SK-N-MC (cell line): Measurements from ENCODE around the gene NUDT3.
A peak's percentile ranks its signal among the peaks of the same experiment; 100 is the strongest.

Source experiments
- DNase-seq: peaks from one replicate; pipeline ENCODE4 v3.0.0-alpha.2; 2011; ENCODE audit warnings: low read depth, low spot score
- H3K27ac ChIP-seq: fragments of 200-600 bp; sonication (generic); 2 replicates; pipeline ENCODE4 v1.5.1; 2016; ENCODE audit warnings: mixed run types
- H3K36me3 ChIP-seq: fragments of 200-600 bp; sonication (generic); 2 replicates; pipeline ENCODE4 v1.6.1; 2017; ENCODE audit warnings: antibody characterized with exemption, low read length, mixed read lengths; ENCODE audit not compliant: insufficient read depth
- H3K4me3 ChIP-seq: fragments of 200-600 bp; sonication (generic); 2 replicates; pipeline ENCODE4 v1.5.1; 2016
- H3K9ac ChIP-seq: fragments of 200-600 bp; sonication (generic); 2 replicates; pipeline ENCODE4 v1.8.0; 2017; ENCODE audit warnings: mixed run types, mixed read lengths; ENCODE audit not compliant: insufficient read length
- H3K9me3 ChIP-seq: fragments of 200-600 bp; sonication (generic); 2 replicates; pipeline ENCODE4 v1.6.1; 2017; ENCODE audit warnings: low read depth, mild to moderate bottlenecking, antibody characterized with exemption, low read length, moderate library complexity, mixed read lengths
- EZH2 ChIP-seq: fragments of 200-600 bp; sonication (generic); IDR thresholded peaks from one replicate; pipeline ENCODE4 v1.6.1; 2017; ENCODE audit warnings: antibody characterized with exemption
- FOXP2 ChIP-seq: optimal IDR thresholded peaks from 2 replicates; pipeline ENCODE3; 2011; ENCODE audit warnings: mild to moderate bottlenecking, moderate library complexity; ENCODE audit not compliant: insufficient read depth; ENCODE audit errors: extremely low read length, control extremely low read depth
- POLR2AphosphoS5 ChIP-seq: IDR thresholded peaks from 2 replicates; pipeline ENCODE4 v1.6.1; 2012; ENCODE audit warnings: mild to moderate bottlenecking, low read depth, low read length, borderline replicate concordance

NUDT3 gene

DNA sequence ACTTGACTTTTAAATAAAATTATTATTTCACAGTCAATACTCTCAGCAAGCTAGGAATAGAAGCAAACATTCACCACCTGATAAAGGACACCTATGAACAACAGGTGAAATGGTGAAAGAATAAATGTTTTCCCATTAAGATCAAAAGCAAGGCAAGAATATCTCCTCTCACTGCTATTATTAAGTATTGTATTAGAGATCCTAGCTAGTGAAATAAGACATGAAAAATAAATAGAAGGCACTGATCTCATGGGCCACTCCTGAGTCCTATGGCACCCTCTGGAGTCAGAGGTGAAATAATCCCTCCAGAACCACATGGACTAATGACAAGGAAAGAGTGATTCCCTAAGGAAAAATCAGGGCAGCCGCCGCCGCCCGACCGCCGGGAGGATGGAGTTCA is 4.0 kb upstream of the NUDT3 start:
- H3K4me3 ChIP-seq, result no peak overlapping the region
- TF ChIP-seq POLR2AphosphoS5 (no peak), EZH2 (no peak), FOXP2 (no peak)
- DNase-seq, result no peak
- H3K9me3 ChIP-seq, result no peaks in the 10 kb centered on the region; the same call in 1 of the 2 replicates
- no peak overlapping the region for H3K27ac ChIP-seq
- H3K36me3 ChIP-seq, result no peaks in the 10 kb centered on the region
- H3K9ac ChIP-seq, result no peak overlapping the region

DNA sequence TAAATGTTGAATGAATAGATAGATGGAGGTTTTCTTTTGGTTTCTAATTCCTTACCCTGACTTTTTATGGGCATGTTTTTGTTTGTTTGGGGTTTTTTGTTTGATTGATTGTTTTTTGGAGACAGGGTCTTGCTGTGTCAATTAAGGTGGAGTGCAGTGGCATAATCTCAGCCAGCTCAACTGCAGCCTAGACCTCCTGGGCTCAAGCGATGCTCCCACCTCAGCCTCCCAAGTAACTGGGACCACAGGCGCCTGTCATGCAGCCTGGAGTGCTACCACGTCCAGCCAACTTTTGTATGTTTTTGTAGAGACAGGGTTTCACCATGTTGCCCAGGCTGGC is 1.5 kb upstream of the NUDT3 start:
- Histone ChIP-seq H3K9ac (no peak overlapping the region), H3K36me3 (no peaks in the 10 kb centered on the region), H3K27ac (no peak overlapping the region), H3K4me3 (no peak overlapping the region), H3K9me3 (no peaks in the 10 kb centered on the region; the same call in 1 of the 2 replicates)
- TF ChIP-seq EZH2, result no peak
- no peak for TF ChIP-seq POLR2AphosphoS5
- TF ChIP-seq FOXP2, result no peak
- DNase-seq, result no peak

DNA sequence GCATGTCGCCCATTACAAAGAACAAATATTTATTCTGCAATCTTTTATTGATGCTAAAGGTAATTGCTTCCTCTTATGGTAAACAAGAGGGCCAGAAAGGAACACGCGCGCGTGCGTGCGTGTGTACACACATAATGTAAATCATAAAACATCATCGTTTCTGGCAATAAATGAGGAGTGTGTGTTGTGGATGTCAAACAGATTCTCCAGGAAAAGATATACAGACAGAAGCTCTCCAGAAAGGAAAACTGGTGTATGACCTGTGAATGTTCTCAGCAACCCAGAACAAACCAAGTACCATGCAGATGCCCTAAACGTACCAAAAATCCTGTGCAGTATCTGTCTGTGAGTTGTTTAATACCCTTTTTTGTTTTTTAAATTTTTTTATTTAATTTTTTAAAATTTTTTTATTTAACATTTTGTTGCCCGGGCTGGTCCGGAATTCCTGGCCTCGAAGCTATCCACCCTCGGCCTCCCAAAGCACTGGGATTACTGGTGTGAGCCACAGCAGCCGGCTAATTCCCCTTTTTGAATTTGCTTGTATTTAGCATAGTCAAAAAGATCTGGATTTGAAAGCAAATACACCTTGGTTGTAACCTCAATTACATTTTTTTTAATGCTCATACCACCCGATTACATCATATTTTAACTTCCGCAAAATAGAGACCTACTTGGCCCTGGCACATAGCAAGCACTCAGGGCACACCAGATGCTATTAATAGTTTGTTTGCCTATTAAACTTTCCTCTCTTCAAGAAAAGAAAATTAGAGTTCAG is 909 bp upstream of the NUDT3 start:
- Histone ChIP-seq H3K36me3 (no peaks in the 10 kb centered on the region), H3K27ac (0 out of 2 replicates have a peak overlapping the region, but pooled peaks have one; percentile 36), H3K9me3 (no peaks in the 10 kb centered on the region; the same call in 1 of the 2 replicates), H3K4me3 (peak overlapping the region; percentile 86), H3K9ac (peak overlapping the region; percentile 77)
- no peak for TF ChIP-seq EZH2
- TF ChIP-seq POLR2AphosphoS5, result no peak
- no peak for TF ChIP-seq FOXP2
- DNase-seq, result no peak

DNA sequence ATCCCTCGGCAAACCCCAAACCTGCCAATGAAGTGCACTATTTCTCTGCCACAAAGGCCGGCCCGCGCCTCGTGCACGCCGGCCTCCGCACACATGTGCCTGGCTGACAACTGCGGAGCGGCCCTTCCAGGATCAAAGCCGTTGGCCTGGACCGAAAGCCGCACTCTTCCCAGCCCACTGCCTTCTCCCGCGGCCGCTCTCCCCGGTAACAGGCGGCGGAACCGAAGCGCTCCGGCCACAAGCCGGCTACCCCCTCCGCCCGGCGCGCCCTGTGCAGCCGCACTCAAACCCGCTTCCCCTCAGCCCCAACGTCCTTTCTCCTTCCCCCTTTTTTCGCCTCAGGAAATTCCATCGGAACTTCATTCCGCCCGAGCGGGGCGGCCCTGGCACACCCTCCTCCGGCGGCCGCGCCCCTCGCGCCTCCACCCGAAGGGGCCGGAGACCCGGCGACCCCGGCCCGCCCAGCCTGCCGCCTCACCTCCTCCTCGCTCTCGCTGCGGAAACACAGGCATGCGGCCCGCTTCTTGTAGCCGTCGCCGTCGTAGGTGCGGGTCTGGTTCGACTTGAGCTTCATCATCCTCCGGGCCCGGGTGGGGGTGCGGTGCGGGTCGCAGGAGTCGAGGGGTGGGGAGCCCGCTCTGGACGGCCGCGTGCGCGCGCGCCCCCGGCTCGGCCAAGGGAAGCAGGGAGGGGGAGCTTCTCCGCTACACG is 528 bp downstream of the NUDT3 start:
- H3K4me3 ChIP-seq, result peak overlapping the region; percentile 86
- H3K9me3 ChIP-seq, result no peaks in the 10 kb centered on the region; the same call in 1 of the 2 replicates
- TF ChIP-seq POLR2AphosphoS5 (peak; percentile 67), EZH2 (no peak)
- H3K36me3 ChIP-seq, result 0 out of 2 replicates have a peak, but pooled peaks cover 3% of the 10 kb centered on the region
- H3K9ac ChIP-seq, result peak overlapping the region; percentile 97
- no peak for DNase-seq
- H3K27ac ChIP-seq, result peak overlapping the region; percentile 93

DNA sequence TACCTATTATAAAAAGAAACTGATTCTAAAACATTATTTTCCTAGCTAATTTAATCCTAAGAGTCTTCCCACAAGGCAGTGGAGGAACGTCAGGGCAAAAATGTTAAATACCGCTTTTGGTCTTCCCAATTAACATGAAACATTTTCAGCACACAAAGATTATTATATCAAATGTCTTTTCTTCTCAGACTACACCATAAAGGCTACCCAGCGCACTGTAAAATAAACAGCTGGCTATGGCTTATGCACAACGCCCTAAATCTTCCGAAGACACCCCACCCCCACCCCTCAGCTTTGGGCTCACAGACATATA is 1.0 kb downstream of the NUDT3 start:
- H3K4me3 ChIP-seq, result peak overlapping the region; percentile 86
- peak overlapping the region; percentile 93 for H3K27ac ChIP-seq
- H3K9me3 ChIP-seq, result no peaks in the 10 kb centered on the region; the same call in 1 of the 2 replicates
- H3K36me3 ChIP-seq, result 0 out of 2 replicates have a peak, but pooled peaks cover 3% of the 10 kb centered on the region
- no peak for TF ChIP-seq FOXP2
- TF ChIP-seq POLR2AphosphoS5, result no peak
- peak overlapping the region; percentile 97 for H3K9ac ChIP-seq
- no peak for DNase-seq

DNA sequence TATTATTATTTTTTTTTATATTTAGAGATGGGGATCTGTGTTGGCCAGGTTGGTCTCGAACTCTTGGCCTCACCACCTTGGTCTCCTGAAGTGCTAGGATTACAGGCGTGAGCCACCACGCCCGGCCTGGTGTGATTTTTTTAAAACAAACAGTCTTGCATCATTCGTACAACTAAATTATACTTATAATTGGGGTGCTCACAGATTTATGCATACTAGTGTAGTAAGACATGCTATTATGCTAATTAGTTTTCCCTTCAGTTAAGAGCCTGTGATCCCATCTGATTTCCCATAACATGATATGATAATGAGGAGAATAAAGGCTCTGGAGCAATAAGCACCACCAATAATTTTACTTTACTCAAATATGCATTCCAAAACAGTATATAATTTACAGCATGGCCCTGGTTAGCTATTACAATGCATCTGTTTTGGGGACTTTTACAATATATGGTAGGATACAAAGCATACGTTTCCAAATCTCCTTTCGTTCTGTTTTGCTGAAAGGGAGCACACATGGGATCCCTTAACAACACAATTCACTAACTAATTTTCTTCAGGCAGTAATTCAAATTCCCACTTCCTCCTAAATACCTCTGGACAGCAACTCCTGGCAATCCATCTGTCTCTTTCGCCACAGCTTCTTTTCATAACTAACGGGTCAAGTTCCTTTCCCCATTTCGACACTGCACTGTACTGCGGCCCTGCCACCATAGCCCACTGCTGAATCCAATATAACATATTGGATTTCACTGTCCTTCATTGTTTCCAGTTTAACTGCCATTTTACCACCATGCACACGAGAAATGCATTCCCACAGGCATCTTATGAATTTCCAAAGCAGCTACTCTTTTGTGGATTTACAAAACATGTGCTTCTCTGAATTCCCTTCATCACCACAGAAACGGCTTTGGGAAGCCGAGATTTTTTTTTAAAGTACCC is 1.7 kb downstream of the NUDT3 start:
- Histone ChIP-seq H3K36me3 (0 out of 2 replicates have a peak, but pooled peaks cover 3% of the 10 kb centered on the region), H3K27ac (peak overlapping the region; percentile 93), H3K9me3 (no peaks in the 10 kb centered on the region), H3K4me3 (peak overlapping the region; percentile 86), H3K9ac (peak overlapping the region; percentile 97)
- DNase-seq, result no peak
- TF ChIP-seq POLR2AphosphoS5 (peak; percentile 13; the same call in 1 of the 2 replicates), EZH2 (no peak)

DNA sequence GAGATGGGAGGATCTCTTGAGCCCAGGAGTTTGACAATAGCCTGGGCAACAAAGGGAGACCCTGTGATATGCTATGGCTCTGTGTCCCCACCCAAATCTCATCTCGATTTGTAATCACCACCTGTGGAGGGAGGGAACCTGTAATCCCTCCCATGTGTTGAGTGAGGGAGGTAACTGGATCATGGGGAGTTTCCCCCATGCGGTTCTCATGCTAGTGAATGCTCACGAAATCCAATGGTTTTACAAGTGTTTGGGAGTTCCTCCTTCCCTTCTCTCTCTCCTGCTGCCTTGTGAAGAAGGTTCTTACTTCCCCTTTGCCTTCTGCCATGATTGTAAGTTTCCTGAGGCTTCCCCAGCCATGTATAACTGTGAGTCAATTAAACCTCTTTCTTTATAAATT is 3.4 kb downstream of the NUDT3 start:
- Histone ChIP-seq H3K36me3 (0 out of 2 replicates have a peak, but pooled peaks cover 3% of the 10 kb centered on the region), H3K27ac (0 out of 2 replicates have a peak overlapping the region, but pooled peaks have one; percentile 1), H3K9ac (no peak overlapping the region), H3K9me3 (no peaks in the 10 kb centered on the region), H3K4me3 (no peak overlapping the region)
- no peak for TF ChIP-seq POLR2AphosphoS5
- no peak for DNase-seq

DNA sequence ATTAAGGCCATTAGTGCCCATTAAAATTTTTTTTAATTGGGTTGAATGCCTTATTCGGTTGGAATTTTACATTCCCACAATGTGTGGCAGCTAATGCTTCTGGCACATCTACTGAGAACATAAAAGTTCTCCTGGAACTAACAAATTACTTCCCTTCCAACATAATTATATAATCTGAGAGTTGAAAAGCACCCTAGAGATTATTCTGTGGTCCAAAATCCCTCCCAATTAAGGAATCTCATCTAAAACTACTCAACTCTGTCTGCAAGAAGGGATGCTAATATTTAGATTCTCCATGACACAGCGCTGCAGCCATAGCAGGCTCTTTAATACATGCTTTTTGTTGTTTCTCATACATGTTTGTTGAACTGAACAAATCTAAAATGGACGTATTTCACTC is 4.0 kb downstream of the NUDT3 start:
- H3K4me3 ChIP-seq, result no peak overlapping the region
- H3K27ac ChIP-seq, result 0 out of 2 replicates have a peak overlapping the region, but pooled peaks have one; percentile 1
- DNase-seq, result no peak
- H3K36me3 ChIP-seq, result 0 out of 2 replicates have a peak, but pooled peaks cover 3% of the 10 kb centered on the region
- TF ChIP-seq POLR2AphosphoS5 (no peak), EZH2 (no peak), FOXP2 (no peak)
- H3K9me3 ChIP-seq, result no peaks in the 10 kb centered on the region
- no peak overlapping the region for H3K9ac ChIP-seq
